CD14-positive monocyte (primary cell): Measurements from ENCODE around the gene CRCP. TPM values are rescaled to one million over a fixed set of nuclear protein-coding genes. Genes with fewer than 3 reads are reported as not detected.

Experiments used
- DNase-seq, 3 donors: peaks; one replicate each; pipeline ENCODE4 v3.0.0-alpha.2; 2011 to 2022
- H2AFZ ChIP-seq: 2 replicates; pipeline ENCODE4 v1.6.0; 2012; ENCODE audit warnings: mild to moderate bottlenecking, low read depth, low read length, inconsistent platforms; ENCODE audit not compliant: insufficient read depth, poor library complexity, severe bottlenecking
- H3K27ac ChIP-seq, 2 donors: 1 replicate in 1 of 2; 2 replicates in 1 of 2; pipeline ENCODE4 v1.5.1; 2012 to 2013; ENCODE audit warnings: low read length in 2 of 2, control low read depth in 1 of 2, inconsistent platforms in 1 of 2, low read depth in 1 of 2, mild to moderate bottlenecking in 1 of 2
- H3K27me3 ChIP-seq, 2 donors: one replicate each; pipeline versions ENCODE4 v1.6.0 to v1.6.1; 2011 to 2013; ENCODE audit warnings: low read length in 2 of 2; ENCODE audit not compliant: control insufficient read depth in 2 of 2, insufficient read depth in 2 of 2
- H3K36me3 ChIP-seq, 2 donors: replicated peaks in 1 of 2; 1 replicate in 1 of 2; 2 replicates in 1 of 2; pipeline versions ENCODE4 v1.5.1 to v1.6.1; 2012 to 2013; ENCODE audit warnings: low read length in 2 of 2, control low read depth in 1 of 2, inconsistent platforms in 1 of 2, mild to moderate bottlenecking in 1 of 2; ENCODE audit not compliant: insufficient read depth in 2 of 2, control insufficient read depth in 1 of 2
- H3K4me1 ChIP-seq, 2 donors: 1 replicate in 1 of 2; 2 replicates in 1 of 2; pipeline versions ENCODE4 v1.5.1 to v1.6.1; 2012 to 2013; ENCODE audit warnings: low read length in 2 of 2, control low read depth in 1 of 2, inconsistent platforms in 1 of 2, mild to moderate bottlenecking in 1 of 2, moderate library complexity in 1 of 2; ENCODE audit not compliant: insufficient read depth in 2 of 2, control insufficient read depth in 1 of 2
- H3K4me2 ChIP-seq: replicated peaks from 2 replicates; pipeline ENCODE3; 2012; ENCODE audit warnings: low read length, moderate library complexity, mild to moderate bottlenecking; ENCODE audit not compliant: poor library complexity, severe bottlenecking; ENCODE audit errors: extremely low read depth
- H3K4me3 ChIP-seq, 3 experiments: fragments of 200-600 bp in 1 of 3; sonication (generic) in 1 of 3; replicated peaks in 1 of 3; 1 replicate in 2 of 3; 2 replicates in 1 of 3; pipeline ENCODE4 v1.5.1; 2011 to 2013; ENCODE audit warnings: low read length in 3 of 3, mild to moderate bottlenecking in 3 of 3, control low read depth in 2 of 3, low read depth in 2 of 3, inconsistent platforms in 1 of 3, moderate library complexity in 1 of 3
- H3K79me2 ChIP-seq: 2 replicates; pipeline ENCODE4 v1.6.0; 2012; ENCODE audit warnings: mild to moderate bottlenecking, control low read depth, inconsistent platforms, low read length, moderate library complexity; ENCODE audit not compliant: insufficient read depth
- H3K9ac ChIP-seq: 2 replicates; pipeline ENCODE4 v1.6.0; 2017; ENCODE audit warnings: low read length, mild to moderate bottlenecking; ENCODE audit not compliant: insufficient read depth, poor library complexity, severe bottlenecking
- H3K9me3 ChIP-seq, 2 donors: replicated peaks in 1 of 2; 1 replicate in 1 of 2; 2 replicates in 1 of 2; pipeline versions ENCODE4 v1.5.1 to v1.6.1; 2012 to 2013; ENCODE audit warnings: low read length in 2 of 2, control low read depth in 1 of 2; ENCODE audit not compliant: control insufficient read depth in 1 of 2, insufficient read depth in 1 of 2
- H4K20me1 ChIP-seq: 2 replicates; pipeline ENCODE4 v1.6.0; 2012; ENCODE audit warnings: mild to moderate bottlenecking, low read length, control low read depth, moderate library complexity; ENCODE audit not compliant: insufficient read depth
- H3K27ac Mint-ChIP-seq, 7 donors: one replicate each; pipeline ENCODE4 v1.8.0; 2020; ENCODE audit warnings: mild to moderate bottlenecking in 7 of 7, mixed read lengths in 7 of 7, moderate library complexity in 6 of 7, inconsistent platforms in 2 of 7
- H3K27me3 Mint-ChIP-seq, 3 donors: one replicate each; pipeline ENCODE4 v1.8.0; 2021 to 2022; ENCODE audit warnings: low read depth in 3 of 3, mild to moderate bottlenecking in 3 of 3, mixed read lengths in 3 of 3, moderate library complexity in 3 of 3, inconsistent platforms in 1 of 3
- H3K36me3 Mint-ChIP-seq, 2 donors: one replicate each; pipeline ENCODE4 v1.8.0; 2020; ENCODE audit warnings: mixed read lengths in 2 of 2, inconsistent platforms in 1 of 2, mild to moderate bottlenecking in 1 of 2
- H3K4me1 Mint-ChIP-seq: one replicate; pipeline ENCODE4 v1.8.0; 2020; ENCODE audit warnings: mild to moderate bottlenecking, mixed read lengths
- H3K4me3 Mint-ChIP-seq, 2 donors: one replicate each; pipeline ENCODE4 v1.8.0; 2020; ENCODE audit warnings: mild to moderate bottlenecking in 2 of 2, mixed read lengths in 2 of 2, moderate library complexity in 1 of 2
- H3K9me3 Mint-ChIP-seq, 7 donors: one replicate each; pipeline ENCODE4 v1.8.0; 2020 to 2022; ENCODE audit warnings: mixed read lengths in 7 of 7, mild to moderate bottlenecking in 6 of 7, moderate library complexity in 6 of 7, inconsistent platforms in 2 of 7
- WGBS: methylation state at CpG from one replicate; pipeline ENCODE4 v1.1.5; 2013; ENCODE audit warnings: missing lambda C conversion rate; ENCODE audit not compliant: insufficient coverage; 5-methylcytosine and 5-hydroxymethylcytosine counted together
- intact Hi-C, 2 donors: fragments of 100-400 bp; cut with micrococcal nuclease; formaldehyde crosslinking; loops; one replicate each; pipeline versions ENCODE4 v1.15.0 to v1.15.1; 2023
- polyA plus RNA-seq, 3 donors: library from polyadenylated mRNA; depleted of rRNA in 1 of 3; unstranded in 2 of 3; stranded (reverse) in 1 of 3; fragments of 300-500 nt in 2 of 3; fragments of >200 nt in 1 of 3; fragmentation: Illumina TruSeq in 2 of 3; gene quantifications; 1 replicate in 2 of 3; 2 replicates in 1 of 3; pipeline ENCODE4 v1.2.3, GENCODE V29; 2012 to 2021
- TF ChIP-seq, protein P1 (sequence below): fragments of 200-600 bp; IDR thresholded peaks from one replicate; pipeline ENCODE4 v1.8.0; 2022; ENCODE audit warnings: antibody characterized with exemption, mild to moderate bottlenecking

Gene CRCP
- polyA plus RNA-seq, 3 donors = 14.0 to 19.9 (median 15.5) TPM

DNA sequence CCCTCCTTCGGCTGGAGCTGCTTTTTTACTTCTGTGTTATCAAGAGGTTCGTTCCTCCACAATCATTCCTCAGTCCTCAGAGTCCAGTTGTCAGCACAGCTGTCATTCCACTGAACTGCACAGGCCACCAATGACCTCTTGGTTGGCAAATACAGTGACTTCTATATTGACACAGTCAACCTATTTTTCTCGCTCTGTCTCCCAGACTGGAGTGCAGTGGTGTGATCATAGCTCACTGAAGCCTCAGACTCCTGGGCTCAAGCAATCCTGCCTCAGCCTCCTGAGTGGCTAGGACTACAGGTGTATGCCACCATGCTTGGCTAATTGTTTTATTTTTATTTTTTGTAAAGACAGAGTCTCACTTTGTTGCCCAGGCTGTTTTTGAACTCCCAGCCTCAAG, 27.7 kb downstream of the CRCP start:
- peaks cover 82 to 97% of the 10 kb centered on the region in 2 donors for H3K36me3 Mint-ChIP-seq
- Histone ChIP-seq H3K4me1 (no peaks in the 10 kb centered on the region), H3K27ac (no peak overlapping the region)

DNA sequence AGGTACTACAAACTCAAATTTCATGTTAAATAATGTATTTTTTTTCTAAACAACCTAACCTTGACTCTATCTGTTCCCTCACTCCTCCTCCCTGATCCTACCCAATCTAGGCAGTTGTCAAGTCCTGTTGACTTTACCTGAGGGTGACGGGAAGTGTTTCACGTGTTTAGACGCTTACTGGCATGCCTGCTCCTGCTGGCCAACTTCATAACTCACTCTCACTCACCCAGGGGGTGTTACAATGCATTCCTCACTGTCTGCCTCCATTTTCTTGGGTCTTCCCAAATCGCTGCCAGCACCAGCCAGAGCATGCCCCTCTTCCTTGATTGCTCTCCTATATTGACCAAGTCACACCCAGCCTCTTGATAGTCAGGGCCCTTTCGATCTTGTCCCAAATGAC, 28.3 kb downstream of the CRCP start:
- no peaks in the 10 kb centered on the region for H3K27me3 ChIP-seq
- H3K4me2 ChIP-seq = no peak overlapping the region
- whole genome bisulfite sequencing = 88% methylated on average over 5 of the region's 5 CpGs
- Mint-ChIP-seq H3K9me3 (no peaks in the 10 kb centered on the region), H3K4me3 (no peak overlapping the region), H3K27ac (peak overlapping the region in 2 of 7 donors; percentile 31 to 33), H3K27me3 (no peaks in the 10 kb centered on the region), H3K36me3 (peaks cover 76 to 98% of the 10 kb centered on the region in 2 donors), H3K4me1 (no peaks in the 10 kb centered on the region)
- peaks cover 81 to 96% of the 10 kb centered on the region in 2 donors for H3K36me3 ChIP-seq
- no peaks in the 10 kb centered on the region for H3K9me3 ChIP-seq
- TF ChIP-seq, protein P1, sequence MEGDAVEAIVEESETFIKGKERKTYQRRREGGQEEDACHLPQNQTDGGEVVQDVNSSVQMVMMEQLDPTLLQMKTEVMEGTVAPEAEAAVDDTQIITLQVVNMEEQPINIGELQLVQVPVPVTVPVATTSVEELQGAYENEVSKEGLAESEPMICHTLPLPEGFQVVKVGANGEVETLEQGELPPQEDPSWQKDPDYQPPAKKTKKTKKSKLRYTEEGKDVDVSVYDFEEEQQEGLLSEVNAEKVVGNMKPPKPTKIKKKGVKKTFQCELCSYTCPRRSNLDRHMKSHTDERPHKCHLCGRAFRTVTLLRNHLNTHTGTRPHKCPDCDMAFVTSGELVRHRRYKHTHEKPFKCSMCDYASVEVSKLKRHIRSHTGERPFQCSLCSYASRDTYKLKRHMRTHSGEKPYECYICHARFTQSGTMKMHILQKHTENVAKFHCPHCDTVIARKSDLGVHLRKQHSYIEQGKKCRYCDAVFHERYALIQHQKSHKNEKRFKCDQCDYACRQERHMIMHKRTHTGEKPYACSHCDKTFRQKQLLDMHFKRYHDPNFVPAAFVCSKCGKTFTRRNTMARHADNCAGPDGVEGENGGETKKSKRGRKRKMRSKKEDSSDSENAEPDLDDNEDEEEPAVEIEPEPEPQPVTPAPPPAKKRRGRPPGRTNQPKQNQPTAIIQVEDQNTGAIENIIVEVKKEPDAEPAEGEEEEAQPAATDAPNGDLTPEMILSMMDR = no peak
- H3K4me3 ChIP-seq = no peak overlapping the region
- DNase-seq = no peak
- H3K27ac ChIP-seq = peak overlapping the region in 1 of 2 donors; percentile 26
- intact Hi-C loops = no loop called here
- H3K9ac ChIP-seq = no peak overlapping the region
- peaks cover 19% of the 10 kb centered on the region for H3K79me2 ChIP-seq
- H3K4me1 ChIP-seq = no peaks in the 10 kb centered on the region
- H2AFZ ChIP-seq = no peak overlapping the region
- H4K20me1 ChIP-seq = peaks cover 49% of the 10 kb centered on the region

More for the DNA sequence above, 27.7 kb downstream of the CRCP start:
- Histone ChIP-seq H3K9ac (no peak overlapping the region), H3K36me3 (peaks cover 83 to 96% of the 10 kb centered on the region in 2 donors), H3K27me3 (no peaks in the 10 kb centered on the region), H4K20me1 (peaks cover 52% of the 10 kb centered on the region), H3K4me2 (no peak overlapping the region), H3K79me2 (peaks cover 26% of the 10 kb centered on the region), H3K9me3 (no peaks in the 10 kb centered on the region), H2AFZ (no peak overlapping the region), H3K4me3 (no peak overlapping the region)
- DNase-seq = no peak
- TF ChIP-seq, protein P1 = no peak
- no peaks in the 10 kb centered on the region for H3K27me3 Mint-ChIP-seq
- no peaks in the 10 kb centered on the region for H3K9me3 Mint-ChIP-seq
- H3K4me1 Mint-ChIP-seq = no peaks in the 10 kb centered on the region
- peak overlapping the region in 3 of 7 donors; percentile 15 to 46 (median 43) for H3K27ac Mint-ChIP-seq
- no peak overlapping the region for H3K4me3 Mint-ChIP-seq
- WGBS = 96% methylated on average over 3 of the region's 3 CpGs
- intact Hi-C loops = no loop called here
